GM21390 (cell line): ENCODE results near the gene LGMN.

Source experiments
- ATAC-seq: cut with Tn5 transposase; IDR thresholded peaks from one replicate; pipeline ENCODE4 v1.9.1; 2021; ENCODE audit not compliant: unreplicated experiment

LGMN gene

DNA sequence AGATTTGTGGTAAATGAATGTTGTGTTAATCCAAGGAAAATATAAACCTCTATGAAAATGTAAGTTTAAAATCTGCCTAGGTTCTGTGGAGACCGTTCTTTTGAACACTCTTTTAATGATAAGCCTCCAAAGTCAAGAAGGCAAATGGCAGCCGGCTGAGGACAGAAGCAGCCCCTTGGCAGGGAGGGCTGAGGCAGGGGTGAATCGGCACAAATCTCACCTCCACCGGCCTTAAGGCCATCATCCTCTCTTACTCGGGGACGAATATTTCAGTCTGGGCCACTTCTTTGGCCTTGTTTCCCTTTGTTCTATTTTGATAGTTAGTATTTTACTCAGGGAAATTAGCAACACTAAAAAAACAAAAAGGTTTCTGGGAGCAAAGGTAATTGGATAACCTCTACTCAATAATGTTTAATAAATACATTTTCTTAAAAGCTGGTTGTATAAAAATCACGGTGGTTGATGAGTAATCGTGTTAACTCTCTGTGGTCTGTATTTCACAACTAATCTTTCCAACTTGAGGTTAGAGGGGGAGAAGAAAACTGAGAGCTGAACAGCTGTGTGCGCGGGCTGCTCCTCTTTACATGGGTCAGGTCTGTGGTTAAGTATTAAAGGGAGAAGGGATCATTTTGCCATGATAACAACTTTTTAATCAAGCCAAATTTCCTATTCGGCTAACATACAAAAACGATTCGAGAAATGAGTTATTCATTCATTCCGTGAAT is 18.6 kb downstream of the LGMN start:
- peak; percentile 71 for ATAC-seq

DNA sequence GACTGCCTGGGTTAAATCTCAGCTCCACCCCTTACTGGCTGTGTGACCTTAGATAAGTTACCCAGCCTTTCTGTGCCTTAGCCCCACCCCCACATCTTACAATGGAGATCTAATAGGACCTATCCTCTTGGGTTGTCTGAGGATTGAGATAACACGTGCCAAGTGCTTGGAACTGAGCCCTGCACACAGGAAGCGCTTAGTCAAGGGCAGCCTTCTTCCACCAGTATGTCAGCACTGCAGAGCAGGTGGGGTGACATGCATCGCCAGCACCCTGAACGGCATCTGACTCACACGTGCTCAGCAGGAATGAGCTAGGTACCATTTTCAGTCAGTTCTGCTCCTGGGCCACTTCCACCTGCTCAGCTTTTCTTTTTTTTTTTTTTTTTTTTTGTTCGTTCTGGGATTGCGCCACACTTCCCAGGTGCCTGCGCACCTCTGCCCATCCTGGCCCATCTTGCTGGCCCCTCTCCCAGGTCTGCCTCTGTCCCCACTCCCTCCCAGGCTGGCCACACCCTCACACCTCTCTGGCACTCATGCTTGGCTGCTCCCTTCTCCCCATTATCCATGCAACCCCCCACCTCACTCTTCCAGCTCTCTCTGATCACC is 19.6 kb downstream of the LGMN start:
- ATAC-seq, result peak; percentile 57

GRCh38 chr14:92726933-92727262 is 21.5 kb downstream of the LGMN start:
- no peak for ATAC-seq

- no peak for ATAC-seq
Observed at GRCh38 chr14:92726135-92726932, 22.1 kb downstream of the LGMN start.

DNA sequence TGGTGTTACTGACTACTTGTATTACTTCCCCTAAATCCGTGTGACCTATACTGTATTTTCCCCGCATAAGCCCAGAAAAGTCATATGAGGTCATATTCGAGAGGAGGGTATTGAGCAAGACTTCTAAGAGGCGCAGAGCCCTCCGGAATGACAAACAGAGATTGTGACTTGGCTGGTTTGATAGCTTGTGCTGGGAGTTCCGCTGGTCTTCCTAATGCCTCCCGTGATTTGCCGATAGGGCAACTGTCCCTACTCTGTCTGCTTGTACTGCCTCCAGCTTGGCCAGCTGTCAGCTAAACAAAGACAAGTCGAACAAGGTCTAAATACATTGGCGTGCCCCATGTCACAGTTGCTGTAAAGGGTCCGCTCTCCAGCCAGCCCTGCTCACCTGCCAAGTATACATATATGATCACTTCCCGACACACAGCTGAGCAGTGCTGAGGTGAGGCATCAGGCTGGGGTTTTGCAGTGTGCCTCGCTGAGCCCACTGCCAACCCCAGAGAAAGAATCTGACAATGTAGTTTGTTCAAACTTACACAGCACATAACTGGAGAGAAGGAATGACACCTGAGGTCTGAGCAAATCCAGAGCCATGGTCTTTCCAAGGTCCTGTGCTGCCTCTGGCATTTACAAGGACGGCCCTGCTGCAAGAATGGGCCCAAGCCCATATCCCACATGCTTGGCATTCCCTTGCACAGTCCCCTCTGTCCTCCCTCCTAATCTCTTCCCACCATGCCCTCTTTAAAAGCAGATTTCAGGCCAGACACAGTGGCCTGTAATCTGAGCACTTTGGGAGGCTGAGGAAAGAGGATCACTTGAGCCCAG is 23.7 kb downstream of the LGMN start:
- no peak for ATAC-seq

DNA sequence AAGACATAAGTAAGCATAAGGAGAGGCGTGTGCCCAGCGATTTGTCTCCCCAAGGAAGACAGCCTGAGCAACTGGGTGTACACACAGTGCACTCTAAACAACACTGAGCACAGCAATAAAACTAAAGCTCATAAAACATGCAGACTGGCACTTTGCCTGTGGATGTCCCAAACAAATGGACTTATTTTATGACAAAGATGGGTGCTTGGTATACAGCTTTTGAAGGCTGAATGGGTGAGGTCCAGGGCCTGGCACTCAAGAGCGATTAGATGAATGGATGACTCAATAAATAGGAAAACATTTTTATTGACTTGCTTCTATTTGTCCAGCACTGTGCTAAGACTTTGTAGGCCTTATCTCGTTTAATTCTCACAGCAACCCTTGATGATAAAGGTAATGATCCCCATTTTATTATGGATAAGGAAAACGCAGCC is 28.5 kb downstream of the LGMN start:
- no peak for ATAC-seq

DNA sequence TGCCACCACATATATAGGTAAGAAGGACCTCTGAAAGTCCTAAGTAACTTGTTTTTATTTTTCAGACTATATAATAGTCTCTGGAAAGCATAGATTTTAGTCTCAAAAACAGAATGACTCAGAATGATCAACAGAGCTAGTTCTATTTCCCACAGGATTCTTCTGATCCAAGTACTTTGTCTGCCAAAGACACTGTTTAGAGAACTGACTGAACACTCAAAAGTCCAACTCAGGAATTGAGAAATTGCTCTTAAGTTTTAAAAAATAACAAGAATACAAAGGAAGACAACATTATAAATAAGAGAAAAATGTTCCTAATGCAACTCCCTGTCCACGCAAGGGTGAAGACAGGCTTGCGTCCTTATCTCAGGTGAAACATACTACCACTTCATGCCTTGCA is 29.0 kb downstream of the LGMN start:
- ATAC-seq, result no peak

GRCh38 chr14:92718664-92719063 is 29.8 kb downstream of the LGMN start:
- no peak for ATAC-seq

DNA sequence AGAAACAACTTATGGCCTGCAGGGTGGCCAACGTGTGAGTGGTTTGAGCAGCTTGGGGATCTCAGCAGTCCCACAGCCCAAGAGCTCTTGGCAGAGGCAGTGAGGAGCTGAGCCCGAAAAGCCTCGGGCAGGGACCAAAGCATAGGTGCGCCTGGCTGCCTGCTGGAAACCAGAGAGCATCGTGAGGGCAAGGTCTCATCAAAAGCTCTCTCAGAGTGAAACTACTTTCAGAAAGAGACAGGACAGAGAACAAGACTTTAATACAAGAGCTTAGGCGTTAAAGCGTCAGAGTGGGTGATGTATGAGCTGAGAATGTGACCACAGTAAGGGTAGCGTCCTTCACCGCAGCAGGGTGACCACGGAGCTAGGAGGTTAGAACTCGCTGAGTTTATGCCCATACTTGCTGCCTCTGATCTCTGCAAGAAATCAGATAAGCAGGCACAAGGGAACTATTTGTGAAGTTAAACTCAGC is 30.8 kb downstream of the LGMN start:
- ATAC-seq, result no peak

DNA sequence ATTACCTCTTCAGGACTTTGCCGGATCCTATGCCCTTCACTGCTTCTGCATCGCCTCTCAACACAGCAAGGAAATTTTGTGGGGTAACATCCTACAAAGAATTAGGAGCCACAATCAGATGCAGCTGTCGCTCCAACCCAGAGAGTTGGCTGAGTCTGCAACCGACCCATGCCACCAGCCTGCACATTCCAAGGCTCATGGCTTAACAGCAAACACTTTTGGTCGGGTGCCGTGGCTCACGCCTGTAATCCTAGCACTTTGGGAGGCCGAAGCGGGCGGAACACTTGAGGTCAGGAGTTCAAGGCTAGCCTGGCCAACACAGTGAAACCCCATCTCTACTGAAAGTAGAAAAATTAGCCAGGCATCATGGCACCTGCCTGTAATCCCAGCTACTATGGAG is 32.3 kb downstream of the LGMN start:
- ATAC-seq, result no peak

DNA sequence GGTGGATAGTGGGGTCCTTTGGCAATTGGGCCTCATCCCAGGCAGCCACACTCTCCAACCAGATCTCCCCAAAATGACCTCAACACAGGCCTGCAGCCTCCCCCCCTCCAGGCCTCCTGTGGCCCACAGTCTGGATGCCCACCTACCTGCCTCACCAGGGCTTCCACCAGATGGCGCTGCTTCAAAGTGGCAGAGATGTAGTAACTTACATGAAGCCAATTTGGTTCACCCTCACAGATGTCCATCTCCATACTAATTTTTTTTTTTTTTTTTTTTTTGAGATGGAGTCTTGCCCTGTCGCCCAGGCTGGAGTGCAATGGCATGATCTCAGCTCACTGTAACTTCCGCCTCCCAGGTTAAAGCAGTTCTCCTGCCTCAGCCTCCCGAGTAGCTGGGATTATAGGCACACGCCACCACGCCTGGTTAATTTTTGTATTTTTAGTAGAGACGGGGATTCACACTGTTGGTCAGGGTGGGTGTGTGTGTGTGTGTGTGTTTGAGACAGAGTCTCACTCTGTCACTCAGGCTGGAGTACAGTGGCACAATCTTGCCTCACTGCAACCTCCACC is 33.6 kb downstream of the LGMN start:
- peak; percentile 54 for ATAC-seq

GRCh38 chr14:92712654-92713051 is 35.8 kb downstream of the LGMN start:
- ATAC-seq, result no peak

DNA sequence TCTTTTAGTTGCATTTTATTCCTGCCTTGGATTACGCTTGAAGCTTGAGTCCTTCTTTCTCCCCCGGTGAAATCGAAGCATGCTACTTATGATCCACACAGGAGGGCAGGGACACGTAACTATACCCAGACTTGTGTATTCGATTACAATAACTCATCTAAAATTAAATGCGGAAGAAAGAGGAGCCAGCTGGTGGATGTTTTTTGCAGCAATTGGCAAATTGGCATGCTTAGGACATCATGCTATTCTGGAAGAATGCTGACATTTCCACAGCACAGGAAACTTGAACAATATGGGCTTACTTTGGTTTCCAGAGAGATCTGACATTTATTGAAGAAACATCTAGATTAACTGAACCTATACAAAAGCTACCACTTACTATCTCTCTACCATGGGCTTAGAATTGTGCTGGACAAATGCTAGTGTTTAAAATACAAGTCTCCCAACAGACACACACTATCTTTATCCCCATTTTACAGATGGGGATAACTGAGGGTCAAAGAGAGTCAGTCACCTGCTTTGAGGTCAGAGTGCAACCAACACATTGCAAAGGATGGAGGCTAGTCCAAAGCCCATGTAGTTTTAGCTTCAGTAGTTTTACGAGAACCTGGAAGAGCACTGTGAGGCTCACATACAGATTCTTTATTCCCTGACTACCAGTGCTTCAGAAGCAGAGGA is 36.3 kb downstream of the LGMN start:
- no peak for ATAC-seq

- no peak for ATAC-seq
Observed at GRCh38 chr14:92710001-92710341, 38.5 kb downstream of the LGMN start.

DNA sequence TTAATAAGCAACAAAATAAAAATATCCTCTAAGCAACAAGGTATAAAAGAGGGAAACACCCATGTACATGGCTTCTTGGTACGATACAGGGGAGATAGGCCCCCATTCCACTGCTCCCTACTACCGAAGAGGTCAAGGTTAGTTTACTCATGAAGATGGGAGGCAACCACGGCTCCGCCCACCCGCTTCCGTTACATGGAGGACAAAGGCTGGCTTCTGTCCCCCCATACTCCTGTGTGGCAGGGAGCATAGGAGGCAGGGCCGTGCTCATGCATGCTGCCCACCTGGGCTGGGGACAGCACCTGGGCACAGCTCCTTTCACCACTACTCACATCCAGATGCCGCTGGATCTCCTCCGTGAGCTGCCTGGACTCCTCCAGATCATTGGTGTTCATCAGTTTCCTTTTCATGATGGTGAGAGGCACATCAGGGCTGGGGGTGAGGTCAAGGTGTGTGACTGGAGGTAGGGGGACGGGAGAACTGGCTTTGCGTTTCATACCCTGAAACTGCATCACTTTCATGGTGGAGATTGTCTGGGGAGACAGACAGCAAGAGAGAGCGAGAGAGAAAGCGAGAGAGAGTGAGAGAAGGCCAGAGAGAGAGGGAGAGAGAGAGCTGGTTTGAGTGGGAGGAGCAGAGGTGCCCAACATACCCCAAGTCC is 39.0 kb downstream of the LGMN start:
- no peak for ATAC-seq

GRCh38 chr14:92706386-92706785 is 42.0 kb downstream of the LGMN start:
- no peak for ATAC-seq

- ATAC-seq, result no peak
Observed at GRCh38 chr14:92704821-92705220, 43.6 kb downstream of the LGMN start.

DNA sequence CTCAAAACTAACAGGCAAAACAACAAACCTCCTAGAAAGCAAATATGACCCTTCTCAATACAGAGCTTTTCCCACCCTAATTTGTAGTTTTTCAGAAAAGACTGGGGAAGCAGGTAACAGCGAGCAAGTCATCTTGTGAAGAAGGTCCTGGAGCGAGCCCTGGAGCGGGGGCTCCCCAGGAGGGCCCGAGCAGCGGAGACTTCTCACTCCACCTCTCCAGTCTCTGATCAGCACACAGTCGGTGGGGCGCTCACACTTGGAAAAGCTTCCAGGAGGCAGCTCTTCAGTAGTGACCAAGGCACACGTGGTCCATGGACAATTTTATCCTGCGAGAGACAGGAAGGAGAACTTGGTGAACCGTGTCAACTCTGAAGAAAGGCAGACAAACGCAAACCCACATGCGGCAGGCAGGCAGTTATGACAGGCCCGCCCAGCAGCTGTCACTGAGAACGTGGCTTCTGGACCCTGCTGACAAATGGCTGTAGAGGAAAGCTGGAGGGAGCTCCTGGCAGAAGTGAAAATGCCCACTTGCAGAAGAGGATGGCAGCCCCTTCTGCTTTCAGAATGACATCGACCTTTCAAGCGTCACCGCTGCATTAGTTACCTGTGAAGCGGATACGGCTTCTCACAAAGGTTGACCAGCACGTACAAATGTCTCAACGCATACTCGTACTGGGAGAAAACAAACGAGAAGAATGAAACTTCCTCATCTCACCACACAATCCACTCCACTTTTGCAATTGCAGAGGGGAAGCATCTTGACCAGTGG is 44.2 kb downstream of the LGMN start:
- peak; percentile 92 for ATAC-seq

- no peak for ATAC-seq
Observed at GRCh38 chr14:92703516-92703915, 44.9 kb downstream of the LGMN start.
